GM12878 (cell line): ENCODE data around the gene DIAPH2. TPM values are rescaled to one million over a fixed set of nuclear protein-coding genes. Genes with fewer than 3 reads are reported as not detected.

Source experiments
- ATAC-seq: fragments of 200-7000 bp; cut with Tn5 transposase; 3 replicates; pipeline ENCODE4 v1.9.1; 2020; ENCODE audit warnings: mild to moderate bottlenecking, moderate library complexity
- BruUV-seq: library from RNA; stranded (reverse); fragments of 400-500 nt; replicated peaks from 2 replicates; lab custom pipeline; 2021; lab: Mats Ljungman, UMichigan
- CTCF ChIA-PET: fragments of 300-600 bp; sonication (Branson Sonifier 250); formaldehyde crosslinking; extraction: SDS; loops from one replicate; lab custom pipeline; 2021; ENCODE audit warnings: inconsistent platforms; lab: Yijun Ruan, JAX
- POLR2A ChIA-PET: fragments of 350-600 bp; formaldehyde crosslinking; extraction: SDS; loops from one replicate; lab custom pipeline; 2021; ENCODE audit warnings: inconsistent platforms; lab: Charles Lee
- RAD21 ChIA-PET: fragments of 300-600 bp; sonication (Branson Sonifier 250); formaldehyde crosslinking; loops from one replicate; lab custom pipeline; 2023; ENCODE audit warnings: antibody characterized with exemption; ENCODE audit not compliant: unreplicated experiment; lab: Charles Lee
- SMC1A ChIA-PET: fragments of 300-600 bp; sonication (Branson Sonifier 250); formaldehyde crosslinking; loops from one replicate; lab custom pipeline; 2023; ENCODE audit not compliant: unreplicated experiment, uncharacterized antibody; lab: Charles Lee
- DNase-seq: peaks from one replicate; pipeline ENCODE4 v3.0.0-alpha.2; 2011; ENCODE audit warnings: low read depth, low spot score
- FAIRE-seq: peaks from 3 replicates; lab custom pipeline; 2011; peaks lifted over from hg19 to GRCh38; lab: Jason Lieb, UNC
- H2AFZ ChIP-seq: 2 replicates; pipeline ENCODE4 v1.6.0; 2011; ENCODE audit warnings: low read depth, low read length, control low read depth; ENCODE audit not compliant: control insufficient read depth
- H3K27ac ChIP-seq: 2 replicates; pipeline ENCODE4 v1.5.1; 2011; ENCODE audit warnings: control low read depth; ENCODE audit not compliant: control insufficient read depth, insufficient read depth
- H3K27me3 ChIP-seq, 2 experiments: replicated peaks in 1 of 2; 2 replicates each; pipeline versions ENCODE4 v1.6.0 to v1.6.1; 2011; ENCODE audit warnings: low read length in 1 of 2; ENCODE audit not compliant: control insufficient read depth in 2 of 2, insufficient read depth in 2 of 2
- H3K36me3 ChIP-seq, 2 experiments: 2 replicates each; pipeline ENCODE4 v1.5.1; 2011; ENCODE audit warnings: low read length in 1 of 2; ENCODE audit not compliant: control insufficient read depth in 2 of 2, insufficient read depth in 2 of 2
- H3K4me1 ChIP-seq: 2 replicates; pipeline ENCODE4 v1.6.1; 2011; ENCODE audit warnings: mild to moderate bottlenecking, low read length, moderate library complexity, mixed read lengths; ENCODE audit not compliant: control insufficient read depth, insufficient read depth
- H3K4me2 ChIP-seq: 2 replicates; pipeline ENCODE4 v1.6.0; 2011; ENCODE audit warnings: control low read depth; ENCODE audit not compliant: control insufficient read depth, insufficient read depth
- H3K4me3 ChIP-seq: fragments of 200-600 bp; sonication (generic); 2 replicates; pipeline ENCODE4 v1.5.1; 2016
- H3K79me2 ChIP-seq: 2 replicates; pipeline ENCODE4 v1.6.0; 2011; ENCODE audit warnings: low read length; ENCODE audit not compliant: control insufficient read depth, insufficient read depth
- H3K9ac ChIP-seq: 2 replicates; pipeline ENCODE4 v1.8.0; 2011; ENCODE audit warnings: low read length, control low read depth, mixed read lengths; ENCODE audit not compliant: control insufficient read depth, insufficient read depth
- H3K9me3 ChIP-seq: replicated peaks from 3 replicates; pipeline ENCODE4 v1.5.1; 2011; ENCODE audit warnings: mild to moderate bottlenecking, low read length; ENCODE audit not compliant: control insufficient read depth, insufficient read depth
- H4K20me1 ChIP-seq: 2 replicates; pipeline ENCODE4 v1.6.0; 2011; ENCODE audit not compliant: control insufficient read depth, insufficient read depth
- ATF3 ChIP-seq: IDR thresholded peaks from 2 replicates; pipeline ENCODE4 v1.6.1; 2011; ENCODE audit warnings: low read depth, mild to moderate bottlenecking, low read length, moderate library complexity, borderline replicate concordance; ENCODE audit errors: extremely low read depth
- BMI1 ChIP-seq: fragments of 450-650 bp; IDR thresholded peaks from 2 replicates; pipeline ENCODE4 v1.6.1; 2016; ENCODE audit warnings: mild to moderate bottlenecking, moderate library complexity, borderline replicate concordance
- CBX5 ChIP-seq: sonication (generic); IDR thresholded peaks from 2 replicates; pipeline ENCODE4 v1.6.1; 2016; ENCODE audit warnings: low read depth, moderate library complexity, mild to moderate bottlenecking, inconsistent platforms
- CHD4 ChIP-seq: fragments of 200-600 bp; sonication (generic); IDR thresholded peaks from 2 replicates; pipeline ENCODE4 v1.6.1; 2016; ENCODE audit warnings: mild to moderate bottlenecking
- JUND ChIP-seq: IDR thresholded peaks from 2 replicates; pipeline ENCODE4 v1.6.1; 2012; ENCODE audit warnings: low read depth, mild to moderate bottlenecking, low read length, improper control_type of control experiment, moderate library complexity
- PKNOX1 ChIP-seq: fragments of 450-650 bp; IDR thresholded peaks from 2 replicates; pipeline ENCODE4 v1.6.1; 2016; ENCODE audit warnings: mild to moderate bottlenecking
- RFX5 ChIP-seq: IDR thresholded peaks from 2 replicates; pipeline ENCODE4 v1.6.1; 2011; ENCODE audit warnings: low read depth, low read length, improper control_type of control experiment
- RUNX3 ChIP-seq: IDR thresholded peaks from 2 replicates; pipeline ENCODE4 v1.6.1; 2012; ENCODE audit warnings: low read length, inconsistent platforms
- SREBF1 ChIP-seq: IDR thresholded peaks from 2 replicates; pipeline ENCODE4 v1.6.1; 2012; ENCODE audit warnings: mild to moderate bottlenecking, low read length
- SREBF2 ChIP-seq: IDR thresholded peaks from 2 replicates; pipeline ENCODE4 v1.6.1; 2012; ENCODE audit warnings: mild to moderate bottlenecking, low read length
- YY1 ChIP-seq: IDR thresholded peaks from 2 replicates; pipeline ENCODE4 v1.6.1; 2011; ENCODE audit warnings: low read depth, mild to moderate bottlenecking, low read length
- ZBED1 ChIP-seq: IDR thresholded peaks from 2 replicates; pipeline ENCODE4 v1.6.1; 2016; ENCODE audit warnings: borderline replicate concordance
- ZZZ3 ChIP-seq: IDR thresholded peaks from 2 replicates; pipeline ENCODE4 v1.6.1; 2011; ENCODE audit warnings: low read depth; ENCODE audit not compliant: control insufficient read depth, insufficient read length
- WGBS: methylation state at CpG from one replicate; pipeline ENCODE4 v1.1.6; 2016; ENCODE audit warnings: low lambda C conversion rate; ENCODE audit not compliant: insufficient replicate concordance, insufficient coverage; ENCODE audit errors: missing lambda C conversion rate; 5-methylcytosine and 5-hydroxymethylcytosine counted together
- in situ Hi-C: fragments of 300-500 bp; cut with MboI; formaldehyde crosslinking; loops from 9 replicates; pipeline ENCODE4 v1.14.3; 2018; ENCODE audit warnings: mixed read lengths
- intact Hi-C: fragments of 100-400 bp; cut with micrococcal nuclease; formaldehyde crosslinking; loops from one replicate; pipeline ENCODE4 v1.14.2; 2022; ENCODE audit not compliant: unreplicated experiment
- polyA plus RNA-seq, 11 experiments: library from polyadenylated mRNA; depleted of rRNA in 4 of 11; unstranded in 6 of 11; stranded (reverse) in 5 of 11; fragments of >200 nt; fragmentation: Nextera tagmentation in 4 of 11; fragmentation: Illumina TruSeq in 1 of 11; extraction: Ambion mirVana in 4 of 11; extraction: Trizol in 1 of 11; gene quantifications; 1 replicate in 1 of 11; 2 replicates in 10 of 11; pipeline versions ENCODE4 v1.2.1 to v1.2.3, GENCODE V29; 2011 to 2016; ENCODE audit warnings: inconsistent platforms in 2 of 11, missing spikeins in 2 of 11, low read depth in 1 of 11
- total RNA-seq, 4 experiments: library from RNA; depleted of rRNA in 3 of 4; stranded (reverse); fragments of >200 nt in 3 of 4; fragmentation: Illumina TruSeq in 1 of 4; extraction: Trizol in 1 of 4; gene quantifications; 2 replicates each; pipeline versions ENCODE4 v1.2.1 to v1.2.3, GENCODE V29; 2013 to 2021
- TF ChIP-seq, protein P1 (sequence below): fragments of 450-650 bp; IDR thresholded peaks from 2 replicates; pipeline ENCODE4 v1.6.1; 2014; ENCODE audit warnings: mild to moderate bottlenecking

The DIAPH2 gene
- total and polyA plus RNA-seq, 10 of the 15 experiments (the other 5 are each of a cell fraction or from before 2014, with no cell fraction given) = 2.2 to 16.6 (median 8.8) TPM

DNA sequence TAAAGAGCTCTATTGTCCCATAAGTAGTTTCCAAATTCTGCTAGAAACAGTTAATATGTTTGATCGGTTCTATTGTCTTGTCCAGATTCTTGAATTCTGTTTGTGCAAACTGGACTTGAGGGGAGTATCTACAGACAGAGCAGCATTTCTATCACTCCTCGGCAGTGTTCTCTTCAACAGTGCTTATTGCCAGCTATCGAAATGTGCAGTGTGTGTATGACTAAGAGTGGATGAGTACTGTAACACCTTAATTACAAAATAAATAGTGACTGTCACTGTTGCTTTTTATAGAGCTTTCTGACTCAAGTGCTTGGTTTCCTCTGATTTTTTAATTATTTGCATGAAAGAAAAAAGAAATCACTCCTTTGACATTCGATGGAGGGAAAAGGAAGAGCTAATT is 473.6 kb downstream of the DIAPH2 start:
- ChIA-PET POLR2A (no interaction called here), RAD21 (no interaction called here), CTCF (no interaction called here), SMC1A (interaction anchor here (1.0 kb wide), 1 partner anchor 11 kb away, joined by 3 read pairs; no protein-coding TSS in a partner anchor)
- Histone ChIP-seq H3K4me2 (no peak overlapping the region), H3K4me1 (no peaks in the 10 kb centered on the region), H3K4me3 (no peak overlapping the region), H3K79me2 (no peaks in the 10 kb centered on the region), H3K9me3 (no peaks in the 10 kb centered on the region), H3K27ac (no peak overlapping the region), H3K36me3 (no peaks in the 10 kb centered on the region), H4K20me1 (no peaks in the 10 kb centered on the region), H3K27me3 (no peaks in the 10 kb centered on the region), H2AFZ (no peak overlapping the region), H3K9ac (no peak overlapping the region)
- intact Hi-C loops (no loop called here), in situ Hi-C loops (no loop called here)
- ATAC-seq = no peak
- WGBS = 34% methylated on average over 4 of the region's 4 CpGs
- BruUV-seq = no TSS peak
- TF ChIP-seq JUND (no peak), ZBED1 (no peak), RFX5 (no peak), BMI1 (no peak), SREBF2 (no peak), RUNX3 (no peak), ATF3 (no peak), ZZZ3 (no peak), YY1 (no peak), CHD4 (no peak), CBX5 (no peak), PKNOX1 (no peak), SREBF1 (no peak)
- TF ChIP-seq, protein P1, sequence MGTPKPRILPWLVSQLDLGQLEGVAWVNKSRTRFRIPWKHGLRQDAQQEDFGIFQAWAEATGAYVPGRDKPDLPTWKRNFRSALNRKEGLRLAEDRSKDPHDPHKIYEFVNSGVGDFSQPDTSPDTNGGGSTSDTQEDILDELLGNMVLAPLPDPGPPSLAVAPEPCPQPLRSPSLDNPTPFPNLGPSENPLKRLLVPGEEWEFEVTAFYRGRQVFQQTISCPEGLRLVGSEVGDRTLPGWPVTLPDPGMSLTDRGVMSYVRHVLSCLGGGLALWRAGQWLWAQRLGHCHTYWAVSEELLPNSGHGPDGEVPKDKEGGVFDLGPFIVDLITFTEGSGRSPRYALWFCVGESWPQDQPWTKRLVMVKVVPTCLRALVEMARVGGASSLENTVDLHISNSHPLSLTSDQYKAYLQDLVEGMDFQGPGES = no peak
- no peak for DNase-seq
- no peak for FAIRE-seq
